Gastrocnemius medialis (tissue), 4 donors: ENCODE data around the gene FIBIN. TPM values are rescaled to one million over a fixed set of nuclear protein-coding genes. Genes with fewer than 3 reads are reported as not detected.
"Not testable (repeated sequence)": the region's sequence is repeated elsewhere in the genome, so short reads cannot be mapped to it uniquely, and the experiment has no call there.

Experiments
- ATAC-seq, 2 donors: fragments of 150-250 bp; one replicate each; pipeline ENCODE4 v1.9.1; 2016
- DNase-seq, 2 donors: peaks; one replicate each; pipeline ENCODE4 v3.0.0-alpha.2; 2019
- H3K27ac ChIP-seq, 4 donors: fragments of 200-600 bp; sonication (generic); 1 replicate in 1 of 4; 2 replicates in 3 of 4; pipeline ENCODE4 v1.5.1; 2016 to 2018; ENCODE audit warnings: mild to moderate bottlenecking in 2 of 4, moderate library complexity in 1 of 4
- H3K27me3 ChIP-seq, 3 donors: fragments of 200-600 bp; sonication (generic) in 2 of 3; 1 replicate in 1 of 3; 2 replicates in 2 of 3; pipeline versions ENCODE4 v1.5.1 to v1.6.0; 2016 to 2019; ENCODE audit warnings: mild to moderate bottlenecking in 1 of 3, moderate library complexity in 1 of 3
- H3K36me3 ChIP-seq, 2 donors: fragments of 200-600 bp; sonication (generic) in 1 of 2; one replicate each; pipeline ENCODE4 v1.5.1; 2017 to 2018
- H3K4me1 ChIP-seq, 2 donors: fragments of 200-600 bp; sonication (generic) in 1 of 2; one replicate each; pipeline ENCODE4 v1.5.1; 2016 to 2017; ENCODE audit warnings: mild to moderate bottlenecking in 2 of 2
- H3K4me3 ChIP-seq, 4 donors: fragments of 200-600 bp; sonication (generic) in 3 of 4; 1 replicate in 1 of 4; 2 replicates in 3 of 4; pipeline ENCODE4 v1.5.1; 2016 to 2019; ENCODE audit warnings: mild to moderate bottlenecking in 2 of 4
- H3K9me3 ChIP-seq, 3 donors: fragments of 200-600 bp; sonication (generic) in 2 of 3; 1 replicate in 1 of 3; 2 replicates in 2 of 3; pipeline ENCODE4 v1.5.1; 2016 to 2019
- CTCF ChIP-seq, 5 experiments: fragments of 450-650 bp in 3 of 5; fragments of 200-600 bp in 2 of 5; sonication (generic) in 2 of 5; IDR thresholded peaks in 4 of 5; conservative IDR thresholded peaks in 1 of 5; 1 replicate in 4 of 5; 2 replicates in 1 of 5; pipeline ENCODE4 v1.5.1; 2016 to 2019; ENCODE audit warnings: antibody characterized with exemption in 5 of 5, mild to moderate bottlenecking in 3 of 5, moderate library complexity in 3 of 5
- POLR2A ChIP-seq, 2 donors: fragments of 450-650 bp; IDR thresholded peaks; one replicate each; pipeline ENCODE4 v1.6.1; 2017; ENCODE audit warnings: antibody characterized with exemption in 2 of 2, mild to moderate bottlenecking in 2 of 2, moderate library complexity in 2 of 2
- in situ Hi-C, 4 donors: fragments of 200-750 bp; cut with MboI; loops; one replicate each; pipeline versions ENCODE4 v1.15.0 to v1.8.0; 2017; ENCODE audit warnings: low sequenced_read_pairs in 4 of 4
- intact Hi-C: fragments of 100-400 bp; cut with DNase I; formaldehyde crosslinking; loops from one replicate; pipeline ENCODE4 v1.15.1; 2023; ENCODE audit warnings: low total_unique reads
- total RNA-seq, 4 donors: library from RNA; depleted of rRNA; stranded (reverse); fragments of >200 nt; gene quantifications; one replicate each; pipeline versions ENCODE4 v1.1.0 to v1.2.3, GENCODE V29; 2016

The FIBIN gene
- total RNA-seq, 4 donors from 2014 or later, result 10.7 to 23.6 (median 21.3) TPM

- ATAC-seq (no peak), DNase-seq (no peak)
- intact Hi-C loops, result no loop called here
- peaks cover 0 to 4% (median 0%) of the 10 kb centered on the region in 3 donors for H3K9me3 ChIP-seq
- H3K36me3 ChIP-seq, result no peaks in the 10 kb centered on the region
- no peak overlapping the region for H3K27ac ChIP-seq
- in situ Hi-C loops, result no loop called here
- no peaks in the 10 kb centered on the region for H3K4me1 ChIP-seq
- no peak overlapping the region for H3K4me3 ChIP-seq
- no peak for TF ChIP-seq POLR2A (IDR thresholded peaks at IDR 0.05)
- TF ChIP-seq CTCF (IDR thresholded peaks at IDR 0.05 in 4 of 5, conservative IDR thresholded peaks at IDR 0.05 in 1 of 5), result no peak
- H3K27me3 ChIP-seq, result no peaks in the 10 kb centered on the region
These were observed 19.7 kb upstream of the FIBIN start for GRCh38 chr11:26974069-26974783.

- TF ChIP-seq CTCF (IDR thresholded peaks at IDR 0.05 in 4 of 5, conservative IDR thresholded peaks at IDR 0.05 in 1 of 5), result no peak
- Histone ChIP-seq H3K27me3 (no peaks in the 10 kb centered on the region), H3K4me1 (no peaks in the 10 kb centered on the region), H3K36me3 (no peaks in the 10 kb centered on the region), H3K27ac (no peak overlapping the region), H3K4me3 (no peak overlapping the region), H3K9me3 (peaks cover 0 to 7% (median 0%) of the 10 kb centered on the region in 3 donors)
- ATAC-seq, result no peak
- in situ Hi-C loops (no loop called here), intact Hi-C loops (no loop called here)
- no peak for DNase-seq
These were observed 18.9 kb upstream of the FIBIN start for GRCh38 chr11:26974996-26975395.

GRCh38 chr11:26976389-26976788 is 17.5 kb upstream of the FIBIN start:
- ATAC-seq (no peak), DNase-seq (no peak)
- no peaks in the 10 kb centered on the region for H3K36me3 ChIP-seq
- TF ChIP-seq POLR2A (IDR thresholded peaks at IDR 0.05) (no peak), CTCF (IDR thresholded peaks at IDR 0.05 in 4 of 5, conservative IDR thresholded peaks at IDR 0.05 in 1 of 5) (no peak)
- H3K4me3 ChIP-seq, result no peak overlapping the region
- in situ Hi-C loops (no loop called here), intact Hi-C loops (no loop called here)
- no peak overlapping the region for H3K27ac ChIP-seq
- H3K4me1 ChIP-seq, result no peaks in the 10 kb centered on the region
- H3K27me3 ChIP-seq, result no peaks in the 10 kb centered on the region
- peaks cover 0 to 7% (median 3%) of the 10 kb centered on the region in 3 donors for H3K9me3 ChIP-seq

DNA sequence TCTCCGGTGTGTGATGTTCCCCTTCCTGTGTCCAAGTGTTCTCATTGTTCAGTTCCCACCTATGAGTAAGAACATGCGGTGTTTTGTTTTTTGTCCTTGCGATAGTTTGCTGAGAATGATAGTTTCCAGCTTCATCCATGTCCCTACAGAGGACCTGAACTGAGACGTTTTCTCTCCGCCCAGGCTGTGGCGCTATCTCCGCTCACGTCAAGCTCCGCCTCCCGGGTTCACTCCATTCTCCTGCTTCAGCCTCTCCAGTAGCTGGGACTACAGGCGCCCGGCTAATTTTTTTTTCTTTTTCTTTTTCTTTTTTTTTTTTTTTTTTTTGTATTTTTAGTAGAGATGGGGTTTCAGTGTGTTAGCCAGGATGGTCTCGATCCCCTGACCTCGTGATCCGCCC is 16.7 kb upstream of the FIBIN start:
- H3K27ac ChIP-seq, H3K27me3 ChIP-seq, H3K36me3 ChIP-seq, DNase-seq, H3K9me3 ChIP-seq, ATAC-seq, in situ Hi-C loops, H3K4me1 ChIP-seq, intact Hi-C loops, H3K4me3 ChIP-seq: not testable (repeated sequence)

- intact Hi-C loops (no loop called here), in situ Hi-C loops (no loop called here)
- H3K4me1 ChIP-seq, result no peaks in the 10 kb centered on the region
- H3K9me3 ChIP-seq, result peaks cover 0 to 7% (median 3%) of the 10 kb centered on the region in 3 donors
- H3K36me3 ChIP-seq, result no peaks in the 10 kb centered on the region
- no peak for ATAC-seq
- no peak overlapping the region for H3K4me3 ChIP-seq
- no peaks in the 10 kb centered on the region for H3K27me3 ChIP-seq
- no peak overlapping the region for H3K27ac ChIP-seq
- no peak for DNase-seq
- TF ChIP-seq POLR2A (IDR thresholded peaks at IDR 0.05) (no peak), CTCF (IDR thresholded peaks at IDR 0.05 in 4 of 5, conservative IDR thresholded peaks at IDR 0.05 in 1 of 5) (no peak)
These were observed 10.3 kb upstream of the FIBIN start for GRCh38 chr11:26983645-26984044.
